IPS-20b (cell line): ENCODE results near the gene HOMER3.
"Not testable (repeated sequence)": the region's sequence is repeated elsewhere in the genome, so short reads cannot be mapped to it uniquely, and the experiment has no call there.

ENCODE experiments used
- H3K27ac ChIP-seq: one replicate; pipeline ENCODE4 v1.5.1; 2013; ENCODE audit warnings: low read length
- H3K27me3 ChIP-seq: 2 replicates; pipeline ENCODE4 v1.6.1; 2013; ENCODE audit warnings: mild to moderate bottlenecking, low read length, inconsistent platforms; ENCODE audit not compliant: insufficient read depth
- H3K36me3 ChIP-seq: 2 replicates; pipeline ENCODE4 v1.6.1; 2013; ENCODE audit warnings: low read depth, mild to moderate bottlenecking, inconsistent platforms, low read length, moderate library complexity; ENCODE audit not compliant: insufficient read depth
- H3K4me1 ChIP-seq: 2 replicates; pipeline ENCODE4 v1.6.1; 2013; ENCODE audit warnings: mild to moderate bottlenecking, control low read depth, inconsistent platforms, low read length, moderate library complexity; ENCODE audit not compliant: insufficient read depth
- H3K4me3 ChIP-seq: 2 replicates; pipeline ENCODE4 v1.5.1; 2013; ENCODE audit warnings: mild to moderate bottlenecking, low read length, inconsistent platforms
- H3K9ac ChIP-seq: 2 replicates; pipeline ENCODE4 v1.6.1; 2013; ENCODE audit warnings: low read depth, mild to moderate bottlenecking, inconsistent platforms, low read length, moderate library complexity
- H3K9me3 ChIP-seq: 2 replicates; pipeline ENCODE4 v1.6.1; 2013; ENCODE audit warnings: mild to moderate bottlenecking, low read depth, low read length, inconsistent platforms; ENCODE audit not compliant: insufficient read depth

Gene HOMER3

DNA sequence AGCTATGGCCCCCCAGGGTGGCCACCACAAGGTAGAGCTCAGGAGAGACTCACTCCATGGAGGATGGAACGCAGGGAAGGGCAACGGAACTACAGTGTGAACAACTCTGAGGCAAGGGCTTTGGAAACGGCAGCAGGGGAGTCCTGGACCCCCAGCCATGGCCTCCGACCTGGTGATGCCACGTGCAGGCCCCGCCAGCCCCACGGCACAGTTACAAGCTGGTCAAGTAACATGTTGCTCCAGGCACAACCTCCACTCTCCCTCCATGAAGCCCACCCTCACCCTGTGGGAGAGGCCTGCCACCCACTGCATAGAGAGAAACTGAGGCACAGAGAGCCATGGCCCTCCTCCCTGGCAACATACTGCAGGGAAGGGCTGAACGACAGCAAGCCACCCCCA lies 36.0 kb downstream of the HOMER3 start:
- Histone ChIP-seq H3K9ac (no peak overlapping the region), H3K27me3 (no peaks in the 10 kb centered on the region), H3K4me1 (no peaks in the 10 kb centered on the region), H3K27ac (no peak overlapping the region), H3K4me3 (no peak overlapping the region), H3K9me3 (no peaks in the 10 kb centered on the region), H3K36me3 (peaks cover 15% of the 10 kb centered on the region)

- Histone ChIP-seq H3K9me3 (no peaks in the 10 kb centered on the region), H3K27ac (no peak overlapping the region), H3K9ac (no peak overlapping the region), H3K4me1 (no peaks in the 10 kb centered on the region), H3K36me3 (peaks cover 11% of the 10 kb centered on the region; the same call in 1 of the 2 replicates), H3K27me3 (no peaks in the 10 kb centered on the region), H3K4me3 (no peak overlapping the region)
Observed at GRCh38 chr19:18904334-18905057, 36.5 kb downstream of the HOMER3 start.

DNA sequence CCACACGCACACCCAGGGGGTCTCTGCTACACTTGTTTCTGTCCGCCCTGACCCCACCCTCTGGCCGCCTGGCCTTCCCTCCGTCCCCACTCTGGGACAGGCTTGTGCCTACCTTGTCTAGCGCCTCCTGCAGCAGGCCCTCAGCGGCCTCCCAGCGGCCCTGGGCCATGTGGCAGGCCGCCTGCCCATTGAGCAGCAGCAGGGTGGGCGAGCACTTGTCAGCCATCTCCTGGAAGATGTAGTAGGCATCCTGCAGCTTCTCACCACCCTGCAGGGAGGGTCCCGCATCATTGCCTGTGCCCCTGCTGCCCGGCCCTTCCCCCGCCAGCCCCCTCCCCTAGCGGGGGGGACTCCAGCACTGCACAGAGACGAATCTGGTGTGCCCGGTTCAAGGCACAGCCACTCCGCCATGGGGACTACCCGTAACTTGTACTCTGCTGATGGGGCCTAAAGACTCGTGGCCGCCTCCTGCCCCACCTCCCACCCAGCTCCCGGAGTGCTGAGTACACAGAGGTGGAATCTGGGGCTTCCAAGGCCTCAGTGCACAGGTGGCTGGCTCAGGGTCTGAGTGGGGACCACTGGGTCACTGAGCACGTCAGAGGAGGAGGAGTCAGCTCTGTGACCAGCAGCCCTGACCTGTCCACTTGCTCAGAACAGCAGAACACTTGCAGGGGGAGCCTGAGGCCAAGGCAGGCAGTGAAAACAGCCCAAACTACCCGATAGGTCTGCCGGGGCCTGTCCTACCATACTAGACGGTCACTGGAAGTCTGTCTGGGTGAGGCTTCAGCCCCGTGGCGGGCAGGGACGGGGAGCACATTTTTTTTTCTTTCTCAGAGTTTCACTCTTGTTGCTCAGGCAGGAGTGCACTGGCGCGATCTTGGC lies 37.6 kb downstream of the HOMER3 start:
- peaks cover 4% of the 10 kb centered on the region; the same call in 1 of the 2 replicates for H3K36me3 ChIP-seq
- H3K4me3 ChIP-seq: no peak overlapping the region
- H3K4me1 ChIP-seq: no peaks in the 10 kb centered on the region
- no peak overlapping the region for H3K27ac ChIP-seq
- H3K9ac ChIP-seq: no peak overlapping the region
- no peaks in the 10 kb centered on the region for H3K27me3 ChIP-seq
- H3K9me3 ChIP-seq: no peaks in the 10 kb centered on the region

DNA sequence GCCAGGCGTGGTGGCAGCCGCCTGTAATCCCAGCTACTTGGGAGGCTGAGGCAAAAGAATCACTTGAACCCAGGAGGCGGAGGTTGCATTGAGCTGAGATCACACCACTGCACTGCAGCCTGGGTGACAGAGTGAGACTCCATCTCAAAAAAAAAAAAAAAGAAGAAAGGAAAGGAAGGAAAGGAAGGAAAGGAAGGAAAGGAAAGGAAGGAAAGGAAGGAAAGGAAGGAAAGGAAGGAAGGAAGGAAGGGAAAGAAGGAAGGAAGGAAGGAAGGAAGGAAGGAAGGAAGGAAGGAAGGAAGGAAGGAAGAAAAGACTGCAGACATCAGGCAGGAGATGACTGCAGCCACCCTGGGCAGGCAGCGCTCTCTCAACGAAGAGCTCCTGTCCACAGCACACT lies 38.5 kb downstream of the HOMER3 start:
- not testable (repeated sequence) for H3K27ac ChIP-seq, H3K36me3 ChIP-seq

GRCh38 chr19:18901491-18901890 lies 39.5 kb downstream of the HOMER3 start:
- no peak overlapping the region for H3K27ac ChIP-seq
- no peaks in the 10 kb centered on the region for H3K4me1 ChIP-seq
- H3K9ac ChIP-seq: no peak overlapping the region
- H3K9me3 ChIP-seq: no peaks in the 10 kb centered on the region
- no peaks in the 10 kb centered on the region for H3K36me3 ChIP-seq
- no peak overlapping the region for H3K4me3 ChIP-seq
- H3K27me3 ChIP-seq: peaks cover 11% of the 10 kb centered on the region

More for the DNA sequence above, 38.5 kb downstream of the HOMER3 start:
- not testable (repeated sequence) for H3K27me3 ChIP-seq, H3K4me3 ChIP-seq, H3K9me3 ChIP-seq, H3K4me1 ChIP-seq, H3K9ac ChIP-seq

- no peaks in the 10 kb centered on the region for H3K36me3 ChIP-seq
- H3K4me1 ChIP-seq: no peaks in the 10 kb centered on the region
- H3K9ac ChIP-seq: no peak overlapping the region
- H3K27ac ChIP-seq: no peak overlapping the region
- peaks cover 13% of the 10 kb centered on the region for H3K27me3 ChIP-seq
- H3K9me3 ChIP-seq: no peaks in the 10 kb centered on the region
- H3K4me3 ChIP-seq: no peak overlapping the region
Observed at GRCh38 chr19:18900700-18901481, 40.1 kb downstream of the HOMER3 start.

- H3K36me3 ChIP-seq: no peaks in the 10 kb centered on the region
- H3K27me3 ChIP-seq: peaks cover 18% of the 10 kb centered on the region
- no peaks in the 10 kb centered on the region for H3K9me3 ChIP-seq
- no peak overlapping the region for H3K9ac ChIP-seq
- H3K4me1 ChIP-seq: no peaks in the 10 kb centered on the region; the same call in 1 of the 2 replicates
- no peak overlapping the region for H3K4me3 ChIP-seq
- H3K27ac ChIP-seq: no peak overlapping the region
Observed at GRCh38 chr19:18899624-18900560, 41.1 kb downstream of the HOMER3 start.

DNA sequence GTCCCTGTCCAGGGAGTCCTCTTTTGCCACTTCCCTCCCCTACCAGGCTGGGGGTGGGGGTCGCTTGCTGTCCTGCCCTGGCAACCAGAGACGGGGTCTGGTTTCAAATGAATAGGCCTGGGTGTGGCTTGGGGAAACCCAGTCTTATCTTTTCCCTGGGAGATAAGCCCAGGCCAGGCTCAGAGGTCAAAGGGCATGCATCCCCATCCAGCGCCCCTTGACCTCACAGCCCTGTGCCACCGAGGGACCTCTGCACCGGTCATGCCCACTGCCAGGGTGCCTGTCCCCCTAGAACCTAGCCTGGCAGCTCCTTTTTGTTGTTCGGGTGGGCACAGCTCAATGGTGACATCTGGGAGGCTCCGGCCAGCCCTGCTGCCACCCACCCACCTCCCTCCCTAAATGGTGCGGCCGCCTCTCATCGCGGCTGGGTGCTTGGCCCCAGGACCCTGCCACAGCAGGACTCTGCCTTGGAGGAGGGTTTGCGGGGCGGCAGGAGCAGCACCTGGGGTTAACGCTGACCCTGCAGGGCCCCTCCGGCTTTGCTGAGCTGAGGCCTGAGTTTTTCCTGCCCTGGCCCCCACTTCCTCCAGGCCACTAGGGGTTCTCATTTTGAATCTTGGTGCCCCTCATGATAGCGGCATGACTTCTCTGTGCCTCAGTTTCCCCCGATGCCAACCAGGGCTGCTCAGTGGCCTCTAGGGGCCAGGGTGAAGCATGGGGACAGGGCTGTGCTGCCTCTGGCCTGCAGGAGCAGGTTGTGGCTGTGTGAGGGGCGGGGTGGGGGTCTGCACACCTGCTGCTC lies 42.2 kb downstream of the HOMER3 start:
- H3K27ac ChIP-seq: no peak overlapping the region
- H3K4me3 ChIP-seq: no peak overlapping the region
- H3K4me1 ChIP-seq: no peaks in the 10 kb centered on the region; the same call in 1 of the 2 replicates
- H3K9ac ChIP-seq: no peak overlapping the region
- H3K36me3 ChIP-seq: no peaks in the 10 kb centered on the region
- H3K9me3 ChIP-seq: no peaks in the 10 kb centered on the region
- peaks cover 26% of the 10 kb centered on the region for H3K27me3 ChIP-seq

GRCh38 chr19:18898081-18898606 lies 42.9 kb downstream of the HOMER3 start:
- Histone ChIP-seq H3K4me3 (no peak overlapping the region), H3K9ac (no peak overlapping the region)

More at GRCh38 chr19:18898081-18898606, 42.9 kb downstream of the HOMER3 start:
- Histone ChIP-seq H3K27me3 (peaks cover 27% of the 10 kb centered on the region), H3K9me3 (no peaks in the 10 kb centered on the region), H3K27ac (no peak overlapping the region), H3K4me1 (no peaks in the 10 kb centered on the region; the same call in 1 of the 2 replicates), H3K36me3 (no peaks in the 10 kb centered on the region)
